HEK293 (cell line): ENCODE measurements around the gene CRYGA.

Experiments used
- BCL11B ChIP-seq: fragments of 450-650 bp; formaldehyde crosslinking; IDR thresholded peaks from 2 replicates; pipeline ENCODE4 v1.5.1; 2016; ENCODE audit warnings: low read depth, missing biosample characterization, missing genetic modification characterization
- CTCF ChIP-seq: fragments of 450-650 bp; formaldehyde crosslinking; IDR thresholded peaks from 2 replicates; pipeline ENCODE4 v1.5.1; 2016; ENCODE audit warnings: missing biosample characterization, missing genetic modification characterization
- PBX3 ChIP-seq: sonication (generic); formaldehyde crosslinking; IDR thresholded peaks from 2 replicates; pipeline ENCODE4 v1.8.1; 2022; ENCODE audit warnings: mild to moderate bottlenecking, moderate library complexity, missing genetic modification reagents
- TCF7L2 ChIP-seq: IDR thresholded peaks from 2 replicates; pipeline ENCODE4 v1.6.1; 2011; ENCODE audit warnings: low read depth, mild to moderate bottlenecking, inconsistent platforms, low read length, moderate library complexity, borderline replicate concordance
- ZBTB10 ChIP-seq: fragments of 450-650 bp; formaldehyde crosslinking; IDR thresholded peaks from 2 replicates; pipeline ENCODE4 v1.5.1; 2016; ENCODE audit warnings: missing biosample characterization, missing genetic modification characterization
- ZNF121 ChIP-seq: fragments of 450-650 bp; formaldehyde crosslinking; IDR thresholded peaks from 2 replicates; pipeline ENCODE4 v1.5.1; 2016; ENCODE audit warnings: missing biosample characterization, missing genetic modification characterization
- ZNF133 ChIP-seq: fragments of 450-650 bp; formaldehyde crosslinking; IDR thresholded peaks from 2 replicates; pipeline ENCODE4 v1.5.1; 2016; ENCODE audit warnings: missing biosample characterization, missing genetic modification characterization
- ZNF138 ChIP-seq: fragments of 450-650 bp; formaldehyde crosslinking; IDR thresholded peaks from 2 replicates; pipeline ENCODE4 v1.5.1; 2016; ENCODE audit warnings: missing biosample characterization, missing genetic modification characterization, borderline replicate concordance
- ZNF146 ChIP-seq: fragments of 450-650 bp; formaldehyde crosslinking; IDR thresholded peaks from 2 replicates; pipeline ENCODE4 v1.5.1; 2016; ENCODE audit warnings: missing biosample characterization, missing genetic modification characterization
- ZNF335 ChIP-seq: fragments of 450-650 bp; formaldehyde crosslinking; conservative IDR thresholded peaks from 2 replicates; pipeline ENCODE4 v1.5.1; 2016; ENCODE audit warnings: missing biosample characterization, missing genetic modification characterization
- ZNF404 ChIP-seq: fragments of 450-650 bp; formaldehyde crosslinking; IDR thresholded peaks from 2 replicates; pipeline ENCODE4 v1.5.1; 2017; ENCODE audit warnings: missing biosample characterization, missing genetic modification characterization
- ZNF501 ChIP-seq: fragments of 450-650 bp; formaldehyde crosslinking; IDR thresholded peaks from 2 replicates; pipeline ENCODE4 v1.5.1; 2016; ENCODE audit warnings: missing biosample characterization, missing genetic modification characterization
- ZNF555 ChIP-seq: fragments of 450-650 bp; formaldehyde crosslinking; conservative IDR thresholded peaks from 2 replicates; pipeline ENCODE4 v1.5.1; 2017; ENCODE audit warnings: missing biosample characterization, mild to moderate bottlenecking, missing genetic modification characterization, inconsistent platforms
- ZNF792 ChIP-seq: fragments of 450-650 bp; formaldehyde crosslinking; IDR thresholded peaks from 2 replicates; pipeline ENCODE4 v1.5.1; 2016; ENCODE audit warnings: missing biosample characterization, missing genetic modification characterization

- TF ChIP-seq ZNF555 (tag by site-specific recombination) (no peak), ZNF146 (tag by site-specific recombination) (no peak), CTCF (tag by site-specific recombination) (no peak), ZNF133 (tag by site-specific recombination) (no peak), PBX3 (CRISPR knock-in tag) (no peak), ZNF792 (tag by site-specific recombination) (no peak), BCL11B (tag by site-specific recombination) (no peak), ZNF501 (no peak), ZNF335 (tag by site-specific recombination) (no peak), ZBTB10 (tag by site-specific recombination) (no peak), ZNF404 (tag by site-specific recombination) (no peak), TCF7L2 (no peak), ZNF138 (no peak), ZNF121 (tag by site-specific recombination) (no peak)
Measured at GRCh38 chr2:208153156-208153555, 10.2 kb downstream of the CRYGA start.
